Stomach smooth muscle (tissue), 2 donors: ENCODE data around the gene NDUFS7.

Experiments
- H3K27ac ChIP-seq: one replicate; pipeline ENCODE4 v1.7.0; 2013; ENCODE audit warnings: mild to moderate bottlenecking, low read length, inconsistent platforms
- H3K27me3 ChIP-seq, 2 donors: one replicate each; pipeline ENCODE4 v1.7.0; 2013; ENCODE audit warnings: low read length in 2 of 2; ENCODE audit not compliant: insufficient read depth in 2 of 2, control insufficient read depth in 1 of 2
- H3K36me3 ChIP-seq, 2 donors: one replicate each; pipeline ENCODE4 v1.7.0; 2013; ENCODE audit warnings: low read length in 2 of 2; ENCODE audit not compliant: control insufficient read depth in 2 of 2, insufficient read depth in 2 of 2
- H3K4me1 ChIP-seq: one replicate; pipeline ENCODE4 v1.7.0; 2013; ENCODE audit warnings: low read length; ENCODE audit not compliant: control insufficient read depth, insufficient read depth
- H3K4me3 ChIP-seq, 2 donors: one replicate each; pipeline ENCODE4 v1.7.0; 2013; ENCODE audit warnings: low read length in 2 of 2
- H3K9ac ChIP-seq, 2 donors: one replicate each; pipeline ENCODE4 v1.7.0; 2013; ENCODE audit warnings: low read length in 2 of 2, mild to moderate bottlenecking in 1 of 2
- H3K9me3 ChIP-seq, 2 donors: one replicate each; pipeline ENCODE4 v1.7.0; 2013; ENCODE audit warnings: low read length in 2 of 2; ENCODE audit not compliant: control insufficient read depth in 2 of 2
- donor health status: healthy.
- donor health status: Pancreatic carcinoma.

NDUFS7 gene

DNA sequence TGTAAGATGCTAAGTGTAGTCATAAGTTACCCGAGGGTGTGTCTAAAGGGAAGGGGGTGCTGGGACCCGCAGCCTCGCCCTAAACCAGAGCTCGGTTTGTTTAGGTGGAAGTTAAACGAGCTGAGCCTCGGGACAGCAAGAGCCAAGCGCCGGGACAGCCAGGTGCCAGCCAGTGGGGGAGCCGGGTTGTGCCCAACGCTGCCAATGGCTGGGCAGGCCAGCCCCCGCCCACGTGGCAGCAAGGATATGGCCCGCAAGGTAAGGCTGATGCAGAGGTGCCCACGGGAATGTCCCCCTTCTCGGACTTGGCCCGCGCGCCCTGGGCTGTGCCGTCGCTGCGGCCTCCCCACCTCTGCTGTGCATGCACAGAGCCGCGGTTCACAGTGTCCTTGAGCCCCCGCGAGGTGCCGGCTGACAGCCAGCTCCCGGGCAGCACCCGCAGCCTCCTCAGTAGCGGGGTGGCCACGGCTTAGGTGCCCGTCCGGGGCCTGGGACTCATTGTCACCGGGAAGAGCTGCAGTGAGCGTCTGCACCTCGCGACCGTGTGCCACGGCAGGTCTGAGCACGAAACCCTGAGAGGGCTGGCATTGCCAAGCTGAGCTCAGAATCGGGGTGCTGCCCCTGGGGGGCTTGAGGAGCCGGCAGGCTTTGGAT is 45.2 kb downstream of the NDUFS7 start:
- Histone ChIP-seq H3K27me3 (no peaks in the 10 kb centered on the region), H3K4me3 (no peak overlapping the region), H3K9me3 (no peaks in the 10 kb centered on the region), H3K9ac (no peak overlapping the region), H3K27ac (no peak overlapping the region), H3K4me1 (peaks cover under 1% of the 10 kb centered on the region), H3K36me3 (peaks cover 37 to 44% of the 10 kb centered on the region in 2 donors)

DNA sequence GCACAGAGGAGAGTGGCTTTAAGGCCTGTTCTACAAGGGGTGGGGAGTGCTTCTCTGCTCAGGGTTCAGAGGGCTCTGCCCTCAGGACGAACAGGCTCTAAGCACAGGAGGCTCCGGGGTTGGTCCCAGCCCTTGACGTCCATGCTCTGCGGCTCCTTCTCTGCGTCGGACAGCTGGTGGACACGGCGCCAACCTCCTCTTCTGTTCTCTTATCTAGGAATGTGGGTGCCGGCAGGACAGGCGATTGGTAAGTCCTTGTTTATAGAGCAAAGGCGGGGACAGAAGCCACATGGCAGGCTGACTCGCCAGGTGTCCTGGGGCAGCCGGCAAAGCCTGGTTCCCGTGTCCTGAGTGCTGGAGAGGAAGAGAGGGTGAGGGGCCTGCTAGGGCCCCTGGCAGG is 46.0 kb downstream of the NDUFS7 start:
- H3K9me3 ChIP-seq, result no peaks in the 10 kb centered on the region
- H3K27ac ChIP-seq, result no peak overlapping the region
- no peak overlapping the region for H3K4me3 ChIP-seq
- H3K27me3 ChIP-seq, result no peaks in the 10 kb centered on the region
- H3K4me1 ChIP-seq, result peaks cover 3% of the 10 kb centered on the region
- H3K36me3 ChIP-seq, result peaks cover 34 to 40% of the 10 kb centered on the region in 2 donors
- H3K9ac ChIP-seq, result no peak overlapping the region

DNA sequence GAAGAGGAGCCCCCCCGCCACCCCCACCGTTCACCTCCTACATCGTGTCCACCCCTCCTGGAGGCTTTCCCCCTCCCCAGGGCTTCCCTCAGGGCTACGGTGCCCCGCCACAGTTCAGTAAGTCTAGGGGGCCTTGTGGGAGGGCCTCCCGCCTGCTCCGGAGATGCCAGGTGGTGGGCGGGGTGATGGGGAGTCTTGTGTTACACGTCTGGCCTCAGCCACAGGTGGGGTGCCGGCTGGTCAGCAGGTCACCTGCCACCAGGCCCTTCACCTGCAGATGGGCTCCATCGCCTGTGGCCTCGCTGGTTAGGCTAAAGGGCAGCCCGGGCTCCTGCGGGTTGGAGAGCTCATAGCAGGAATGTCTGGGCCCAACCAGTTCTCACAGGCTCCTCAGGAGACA is 46.5 kb downstream of the NDUFS7 start:
- no peak overlapping the region for H3K27ac ChIP-seq
- H3K36me3 ChIP-seq, result peaks cover 31 to 38% of the 10 kb centered on the region in 2 donors
- H3K9ac ChIP-seq, result no peak overlapping the region
- H3K27me3 ChIP-seq, result no peaks in the 10 kb centered on the region
- H3K4me1 ChIP-seq, result peaks cover 3% of the 10 kb centered on the region
- H3K9me3 ChIP-seq, result no peaks in the 10 kb centered on the region
- H3K4me3 ChIP-seq, result no peak overlapping the region

DNA sequence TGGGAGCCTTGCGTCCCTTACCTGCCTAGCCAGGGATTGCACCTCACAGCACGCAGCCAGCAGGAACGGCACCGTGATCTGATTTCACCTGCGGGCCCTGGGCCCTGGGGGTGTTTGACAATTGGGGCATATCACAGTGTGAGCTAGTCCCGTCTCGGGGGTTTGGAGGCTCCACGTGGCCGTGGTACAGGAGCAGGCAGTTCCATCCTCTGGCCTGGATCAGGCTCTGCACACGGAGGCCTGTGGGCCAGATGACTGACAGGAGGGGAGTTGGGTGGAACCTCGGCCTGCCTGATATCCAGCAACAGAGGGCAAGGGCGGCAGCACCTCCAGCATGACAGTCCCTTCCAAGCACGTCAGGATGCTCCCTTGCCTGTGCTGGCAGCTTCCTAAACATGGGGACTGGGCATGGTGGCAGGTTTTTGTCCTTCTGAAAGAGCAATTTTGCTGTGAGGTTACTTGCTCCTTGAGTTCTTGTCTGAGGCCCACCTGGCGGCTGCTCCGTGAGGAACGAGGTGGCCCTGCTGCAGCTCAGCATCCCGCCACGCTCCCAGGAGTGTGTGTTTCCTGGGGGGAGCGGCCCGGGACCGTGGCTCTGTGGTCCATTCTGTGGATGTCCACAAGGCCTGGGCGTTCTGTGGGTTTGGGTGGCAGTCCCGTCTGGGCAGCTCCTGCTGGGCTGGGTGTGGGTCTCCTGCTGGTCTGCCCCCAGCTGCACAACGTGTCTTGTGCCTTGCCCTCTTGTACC is 48.2 kb downstream of the NDUFS7 start:
- no peak overlapping the region for H3K27ac ChIP-seq
- H3K36me3 ChIP-seq, result peaks cover 28 to 40% of the 10 kb centered on the region in 2 donors
- no peaks in the 10 kb centered on the region for H3K27me3 ChIP-seq
- no peaks in the 10 kb centered on the region for H3K9me3 ChIP-seq
- no peak overlapping the region for H3K9ac ChIP-seq
- no peak overlapping the region for H3K4me3 ChIP-seq
- peaks cover 3% of the 10 kb centered on the region for H3K4me1 ChIP-seq

DNA sequence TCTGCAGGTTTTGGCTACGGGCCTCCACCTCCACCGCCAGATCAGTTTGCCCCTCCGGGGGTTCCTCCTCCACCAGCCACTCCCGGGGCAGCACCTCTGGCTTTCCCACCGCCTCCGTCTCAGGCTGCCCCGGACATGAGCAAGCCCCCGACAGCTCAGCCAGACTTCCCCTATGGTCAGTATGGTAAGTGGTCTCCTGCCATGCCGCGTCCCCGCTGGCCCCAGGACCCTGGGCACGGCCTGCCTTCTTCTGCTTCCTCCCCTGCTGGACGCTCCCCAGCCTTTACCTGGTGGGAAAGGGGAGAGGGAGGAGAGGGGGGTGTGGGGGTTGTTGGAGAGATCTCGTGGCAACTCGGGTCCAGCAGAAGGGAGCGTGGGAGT is 48.8 kb downstream of the NDUFS7 start:
- H3K4me1 ChIP-seq, result peaks cover 3% of the 10 kb centered on the region
- peaks cover 26 to 35% of the 10 kb centered on the region in 2 donors for H3K36me3 ChIP-seq
- no peak overlapping the region for H3K27ac ChIP-seq
- H3K4me3 ChIP-seq, result no peak overlapping the region
- H3K9ac ChIP-seq, result no peak overlapping the region
- no peaks in the 10 kb centered on the region for H3K27me3 ChIP-seq
- H3K9me3 ChIP-seq, result no peaks in the 10 kb centered on the region

DNA sequence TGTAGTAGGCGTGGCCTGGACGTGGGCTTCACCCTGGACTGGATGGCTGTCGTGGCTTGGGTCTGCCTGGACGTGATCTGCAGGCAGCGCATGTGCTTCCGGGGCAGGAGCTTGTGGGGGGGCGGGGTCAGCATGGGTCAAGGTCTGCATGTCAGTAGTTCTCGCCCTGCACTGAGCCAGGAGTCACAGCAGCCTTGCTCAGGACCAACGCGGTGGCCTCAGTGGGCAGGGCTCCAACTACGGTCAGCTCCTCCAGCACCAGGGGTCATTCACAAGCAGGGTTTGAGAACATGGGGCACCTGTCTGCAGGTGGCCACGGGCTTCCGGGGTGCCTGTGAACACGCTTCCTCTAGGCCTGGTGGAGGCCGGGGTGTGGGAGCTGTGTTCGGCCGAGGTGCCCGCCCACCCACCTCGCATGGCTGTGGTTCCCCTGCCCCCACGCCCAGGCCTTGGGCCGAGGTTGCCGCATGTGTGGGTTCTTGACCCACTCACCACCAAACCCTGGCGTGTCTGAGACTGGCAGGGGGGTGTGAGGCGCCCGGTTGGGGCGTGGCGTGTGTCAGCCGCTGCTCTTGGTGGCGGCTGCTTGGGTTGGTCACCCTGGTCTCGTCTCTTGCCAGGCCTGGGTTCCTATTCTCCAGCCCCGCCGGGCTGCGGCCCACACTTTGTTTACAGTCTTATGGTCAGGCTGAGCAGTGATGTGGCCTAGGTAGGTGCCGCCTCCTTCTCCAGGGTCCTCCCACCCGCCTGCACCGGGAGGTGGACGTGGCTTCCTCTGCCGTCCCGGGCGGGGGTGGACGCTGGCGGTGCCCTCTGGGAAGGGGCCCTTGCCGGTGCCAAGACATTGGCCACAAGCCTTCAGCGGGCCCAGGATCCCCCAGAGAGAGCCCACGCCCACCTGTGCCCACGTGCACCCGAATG is 49.7 kb downstream of the NDUFS7 start:
- Histone ChIP-seq H3K9ac (no peak overlapping the region), H3K27ac (no peak overlapping the region), H3K4me1 (peaks cover 3% of the 10 kb centered on the region), H3K27me3 (no peaks in the 10 kb centered on the region), H3K36me3 (peaks cover 26 to 31% of the 10 kb centered on the region in 2 donors), H3K9me3 (no peaks in the 10 kb centered on the region), H3K4me3 (no peak overlapping the region)

DNA sequence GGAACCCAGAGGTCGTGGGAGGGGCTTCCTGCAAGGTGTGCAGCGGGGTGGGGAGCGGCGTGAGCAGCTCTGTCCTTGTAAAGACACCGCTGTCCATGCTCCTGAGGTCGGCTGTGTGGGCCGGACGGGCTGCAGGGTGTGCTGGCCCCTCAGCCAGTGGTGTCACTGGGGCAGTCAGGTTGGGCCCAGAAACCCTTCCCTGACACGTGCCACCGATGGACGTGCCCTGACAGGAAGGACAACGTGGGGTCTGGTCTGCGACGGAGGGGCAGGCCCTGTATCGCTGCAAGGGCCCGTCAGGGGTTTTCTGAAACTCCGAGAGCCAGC is 50.3 kb downstream of the NDUFS7 start:
- H3K36me3 ChIP-seq, result peaks cover 26 to 30% of the 10 kb centered on the region in 2 donors
- H3K9me3 ChIP-seq, result no peaks in the 10 kb centered on the region
- peaks cover 5% of the 10 kb centered on the region for H3K4me1 ChIP-seq
- H3K27ac ChIP-seq, result no peak overlapping the region
- H3K4me3 ChIP-seq, result no peak overlapping the region
- no peaks in the 10 kb centered on the region for H3K27me3 ChIP-seq
- no peak overlapping the region for H3K9ac ChIP-seq

DNA sequence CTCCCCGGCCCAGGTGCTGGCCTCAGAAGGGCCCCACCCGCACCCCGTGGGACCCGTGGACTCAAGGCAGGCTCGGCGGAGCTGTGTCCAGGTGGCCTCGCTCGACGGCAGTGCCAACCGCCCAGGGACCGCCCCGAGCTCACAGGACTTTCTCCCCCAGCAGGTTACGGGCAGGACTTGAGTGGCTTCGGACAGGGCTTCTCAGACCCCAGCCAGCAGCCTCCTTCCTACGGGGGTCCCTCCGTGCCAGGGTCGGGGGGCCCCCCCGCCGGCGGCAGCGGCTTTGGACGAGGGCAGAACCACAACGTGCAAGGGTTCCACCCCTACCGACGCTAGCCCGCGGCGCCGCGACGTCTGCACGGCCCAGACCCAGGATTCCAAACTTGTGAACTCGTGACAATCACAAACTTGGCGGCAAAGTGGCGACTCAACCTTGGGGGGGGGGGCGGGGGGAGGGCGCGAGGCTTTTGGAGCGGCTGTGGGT is 50.9 kb downstream of the NDUFS7 start:
- Histone ChIP-seq H3K27me3 (no peaks in the 10 kb centered on the region), H3K4me1 (peaks cover 11% of the 10 kb centered on the region), H3K9ac (no peak overlapping the region), H3K27ac (no peak overlapping the region), H3K4me3 (no peak overlapping the region), H3K9me3 (no peaks in the 10 kb centered on the region), H3K36me3 (peaks cover 26 to 27% of the 10 kb centered on the region in 2 donors)

DNA sequence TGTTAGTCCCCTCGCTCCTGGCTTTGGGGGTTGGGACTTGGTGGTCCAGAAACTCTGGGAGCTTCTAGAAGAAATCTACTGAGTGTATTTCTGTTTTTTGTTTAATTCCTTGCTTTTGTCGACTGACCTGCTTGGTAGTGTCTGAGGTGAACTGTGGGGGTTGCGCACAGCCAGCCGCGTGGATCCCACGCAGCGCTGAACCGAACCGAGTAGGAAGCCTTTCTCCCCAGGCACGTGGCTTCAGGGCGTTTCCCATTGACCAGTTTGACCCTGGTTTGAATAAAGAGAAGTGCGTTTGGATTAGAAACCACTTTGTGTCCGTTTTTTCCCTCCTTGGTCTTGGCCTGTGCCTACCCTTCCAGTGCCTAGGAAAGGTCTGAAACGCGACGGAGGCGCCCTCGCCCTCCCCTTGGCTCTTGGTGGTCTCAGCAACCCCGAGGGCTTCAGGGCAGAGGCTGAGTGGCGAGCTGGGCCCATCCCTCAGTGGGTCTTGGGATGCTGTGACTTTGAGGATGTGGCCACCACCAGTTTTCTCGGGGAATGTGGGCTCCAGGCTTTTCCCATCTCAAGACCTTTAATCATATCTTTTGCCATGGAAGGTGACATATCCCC is 51.8 kb downstream of the NDUFS7 start:
- Histone ChIP-seq H3K36me3 (peaks cover 28 to 29% of the 10 kb centered on the region in 2 donors), H3K27me3 (no peaks in the 10 kb centered on the region), H3K4me3 (no peak overlapping the region), H3K4me1 (peaks cover 16% of the 10 kb centered on the region), H3K9ac (no peak overlapping the region), H3K27ac (no peak overlapping the region), H3K9me3 (no peaks in the 10 kb centered on the region)

DNA sequence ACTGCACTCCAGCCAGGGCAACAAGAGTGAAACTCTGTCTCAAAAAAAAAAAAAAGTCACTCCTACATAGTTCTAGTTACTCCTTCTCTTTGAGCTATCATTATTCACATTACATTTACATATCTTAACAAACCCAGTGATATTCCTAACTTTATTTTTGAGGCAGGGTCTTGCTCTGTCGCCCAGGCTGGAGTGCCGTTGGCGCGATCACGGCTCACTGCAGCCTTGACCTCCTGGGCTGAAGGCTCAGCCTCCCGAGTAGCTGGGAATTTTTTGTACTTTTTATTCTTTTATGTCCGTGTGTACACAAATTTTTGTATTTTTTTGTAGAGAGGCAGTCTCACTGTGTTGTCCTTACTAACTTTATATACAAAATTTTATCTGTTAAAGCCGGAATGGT is 53.9 kb downstream of the NDUFS7 start:
- peaks cover 18% of the 10 kb centered on the region for H3K4me1 ChIP-seq
- no peak overlapping the region for H3K27ac ChIP-seq
- no peaks in the 10 kb centered on the region for H3K27me3 ChIP-seq
- peak overlapping the region in 1 of 2 donors; percentile 91 for H3K4me3 ChIP-seq
- no peaks in the 10 kb centered on the region for H3K9me3 ChIP-seq
- H3K9ac ChIP-seq, result no peak overlapping the region
- peaks cover 31 to 34% of the 10 kb centered on the region in 2 donors for H3K36me3 ChIP-seq
